ENCODE measurements around the gene ZNF672. TPM values are rescaled to one million over a fixed set of nuclear protein-coding genes. Genes with fewer than 3 reads are reported as not detected.

Gene ZNF672
- total and polyA plus RNA-seq, 2 experiments from 2014 or later, result 19.0 to 30.7 TPM

DNA sequence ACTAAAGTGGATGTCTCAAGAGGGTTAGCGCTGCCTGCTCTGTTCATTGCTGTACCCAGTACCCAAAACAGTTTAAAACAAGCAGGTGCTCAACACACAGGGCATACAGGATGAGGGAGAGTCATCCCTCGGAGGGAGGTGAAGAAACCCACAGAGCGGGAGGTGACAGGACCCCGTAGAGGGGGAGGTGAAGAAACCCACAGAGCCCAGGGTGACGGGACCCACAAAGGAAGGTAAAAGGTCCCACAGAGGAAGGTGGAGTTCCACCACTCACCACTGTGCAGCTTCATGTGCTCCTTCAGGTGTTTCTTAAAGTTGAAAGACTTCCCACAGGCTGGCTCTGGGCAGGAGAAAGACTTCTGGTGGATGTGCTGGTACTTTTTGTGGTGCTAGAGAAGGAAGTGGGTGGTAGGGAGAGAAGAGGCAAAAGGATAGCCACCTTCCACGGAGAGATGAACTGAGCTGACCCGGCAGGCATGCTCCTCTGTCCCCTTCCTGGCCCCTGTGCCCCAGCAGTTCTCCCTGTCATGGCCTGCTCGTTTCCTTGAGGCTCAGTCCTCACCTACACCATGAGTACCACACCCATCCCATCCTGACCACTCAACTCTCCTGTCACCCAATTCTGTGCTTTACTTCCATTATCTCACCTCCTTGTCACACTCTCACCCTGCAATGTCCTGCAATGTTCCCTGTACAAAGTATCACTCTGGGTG lies 15.8 kb downstream of the ZNF672 start:
- no peak for DNase-seq (ENCODE audit: low spot score)
- Histone ChIP-seq H3K27me3 (no peaks in the 10 kb centered on the region), H3K4me3 (no peak overlapping the region), H3K9me3 (ENCODE audit: low read depth) (no peaks in the 10 kb centered on the region), H2AFZ (no peak overlapping the region), H3K79me2 (peaks cover 18% of the 10 kb centered on the region), H3K9me2 (replicated peaks; ENCODE audit: insufficient read depth) (no peaks in the 10 kb centered on the region), H3K36me3 (replicated peaks; ENCODE audit: insufficient read depth, low read depth) (no peaks in the 10 kb centered on the region), H3K4me1 (ENCODE audit: insufficient read depth) (peaks cover 10% of the 10 kb centered on the region), H3K27ac (no peak overlapping the region), H3K4me2 (no peak overlapping the region), H4K20me1 (ENCODE audit: insufficient read depth, poor library complexity, severe bottlenecking) (no peaks in the 10 kb centered on the region)
- TF ChIP-seq EZH2 (IDR thresholded peaks at IDR 0.05; ENCODE audit: borderline replicate concordance), result no peak
- no peak for TF ChIP-seq EZH2phosphoT487 (IDR thresholded peaks at IDR 0.05; ENCODE audit: low read depth, severe bottlenecking, unreplicated experiment)
- TF ChIP-seq, protein P1, sequence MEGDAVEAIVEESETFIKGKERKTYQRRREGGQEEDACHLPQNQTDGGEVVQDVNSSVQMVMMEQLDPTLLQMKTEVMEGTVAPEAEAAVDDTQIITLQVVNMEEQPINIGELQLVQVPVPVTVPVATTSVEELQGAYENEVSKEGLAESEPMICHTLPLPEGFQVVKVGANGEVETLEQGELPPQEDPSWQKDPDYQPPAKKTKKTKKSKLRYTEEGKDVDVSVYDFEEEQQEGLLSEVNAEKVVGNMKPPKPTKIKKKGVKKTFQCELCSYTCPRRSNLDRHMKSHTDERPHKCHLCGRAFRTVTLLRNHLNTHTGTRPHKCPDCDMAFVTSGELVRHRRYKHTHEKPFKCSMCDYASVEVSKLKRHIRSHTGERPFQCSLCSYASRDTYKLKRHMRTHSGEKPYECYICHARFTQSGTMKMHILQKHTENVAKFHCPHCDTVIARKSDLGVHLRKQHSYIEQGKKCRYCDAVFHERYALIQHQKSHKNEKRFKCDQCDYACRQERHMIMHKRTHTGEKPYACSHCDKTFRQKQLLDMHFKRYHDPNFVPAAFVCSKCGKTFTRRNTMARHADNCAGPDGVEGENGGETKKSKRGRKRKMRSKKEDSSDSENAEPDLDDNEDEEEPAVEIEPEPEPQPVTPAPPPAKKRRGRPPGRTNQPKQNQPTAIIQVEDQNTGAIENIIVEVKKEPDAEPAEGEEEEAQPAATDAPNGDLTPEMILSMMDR (IDR thresholded peaks at IDR 0.05; ENCODE audit: poor library complexity), result no peak
- WGBS (ENCODE audit: low lambda C conversion rate, missing lambda C conversion rate), result 92% methylated on average over 8 of the region's 8 CpGs

DNA sequence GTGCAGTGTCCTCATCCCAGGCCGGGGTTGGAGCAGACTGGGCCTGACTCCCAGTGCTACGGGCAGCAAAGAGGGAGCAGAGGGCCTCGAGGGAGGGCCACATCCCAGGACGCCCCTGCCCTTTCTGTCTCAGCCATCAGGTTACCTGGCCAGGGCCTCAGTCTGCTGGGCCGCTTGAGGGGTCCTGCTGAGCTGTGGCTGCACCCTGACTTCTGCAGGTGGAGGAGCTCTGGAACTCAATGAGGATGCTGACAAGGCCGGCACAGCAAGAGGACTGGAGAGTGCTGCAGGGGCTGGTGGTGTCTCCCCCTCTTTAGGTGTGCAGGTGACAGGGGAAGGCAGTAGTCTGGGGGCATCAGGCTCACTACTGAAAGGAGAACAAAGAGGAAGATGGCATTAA lies 17.6 kb downstream of the ZNF672 start:
- H3K36me3 ChIP-seq (replicated peaks; ENCODE audit: insufficient read depth, low read depth), result no peaks in the 10 kb centered on the region
- H3K4me2 ChIP-seq, result no peak overlapping the region
- no peaks in the 10 kb centered on the region for H3K9me2 ChIP-seq (replicated peaks; ENCODE audit: insufficient read depth)
- H4K20me1 ChIP-seq (ENCODE audit: insufficient read depth, poor library complexity, severe bottlenecking), result no peaks in the 10 kb centered on the region
- no peak overlapping the region for H3K27ac ChIP-seq
- TF ChIP-seq, protein P1 (IDR thresholded peaks at IDR 0.05; ENCODE audit: poor library complexity), result no peak
- TF ChIP-seq EZH2phosphoT487 (IDR thresholded peaks at IDR 0.05; ENCODE audit: low read depth, severe bottlenecking, unreplicated experiment), result no peak
- TF ChIP-seq EZH2 (IDR thresholded peaks at IDR 0.05; ENCODE audit: borderline replicate concordance), result no peak
- no peaks in the 10 kb centered on the region for H3K27me3 ChIP-seq
- H3K4me1 ChIP-seq (ENCODE audit: insufficient read depth), result peaks cover 16% of the 10 kb centered on the region
- H3K9me3 ChIP-seq (ENCODE audit: low read depth), result no peaks in the 10 kb centered on the region
- no peak overlapping the region for H3K4me3 ChIP-seq
- DNase-seq (ENCODE audit: low spot score), result no peak
- H3K79me2 ChIP-seq, result peaks cover 18% of the 10 kb centered on the region
- H2AFZ ChIP-seq, result no peak overlapping the region
- WGBS (ENCODE audit: low lambda C conversion rate, missing lambda C conversion rate), result 92% methylated on average over 6 of the region's 6 CpGs

DNA sequence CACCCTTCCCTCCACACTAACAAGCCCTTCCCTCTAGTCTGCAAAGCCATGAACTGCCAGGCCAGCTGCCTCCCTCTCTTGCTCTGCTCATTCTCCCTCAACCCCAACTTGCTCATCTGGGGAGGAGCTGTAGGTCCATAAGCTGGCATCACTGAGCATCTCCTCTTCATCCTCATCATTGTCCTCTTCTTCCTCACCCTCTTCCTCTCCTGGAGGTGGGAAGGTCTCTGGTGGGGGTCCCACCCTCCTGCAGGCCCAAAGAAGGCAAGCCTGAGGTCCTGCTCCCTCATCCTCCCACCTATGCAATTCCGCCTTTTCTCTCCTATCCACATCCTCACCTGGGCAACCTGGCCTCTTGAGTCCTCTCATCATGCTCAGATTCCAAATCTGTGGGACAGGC lies 18.2 kb downstream of the ZNF672 start:
- Histone ChIP-seq H3K27ac (no peak overlapping the region), H3K79me2 (peaks cover 18% of the 10 kb centered on the region), H2AFZ (no peak overlapping the region), H3K4me2 (no peak overlapping the region), H3K4me3 (no peak overlapping the region), H3K4me1 (ENCODE audit: insufficient read depth) (peaks cover 16% of the 10 kb centered on the region), H3K9me2 (replicated peaks; ENCODE audit: insufficient read depth) (no peaks in the 10 kb centered on the region), H3K36me3 (replicated peaks; ENCODE audit: insufficient read depth, low read depth) (no peaks in the 10 kb centered on the region), H4K20me1 (ENCODE audit: insufficient read depth, poor library complexity, severe bottlenecking) (no peaks in the 10 kb centered on the region), H3K27me3 (no peaks in the 10 kb centered on the region), H3K9me3 (ENCODE audit: low read depth) (no peaks in the 10 kb centered on the region)
- TF ChIP-seq, protein P1 (IDR thresholded peaks at IDR 0.05; ENCODE audit: poor library complexity), result no peak
- TF ChIP-seq EZH2 (IDR thresholded peaks at IDR 0.05; ENCODE audit: borderline replicate concordance) (no peak), EZH2phosphoT487 (IDR thresholded peaks at IDR 0.05; ENCODE audit: low read depth, severe bottlenecking, unreplicated experiment) (no peak)
- WGBS (ENCODE audit: low lambda C conversion rate, missing lambda C conversion rate), result 100% methylated on average over 1 of the region's 1 CpG
- DNase-seq (ENCODE audit: low spot score), result no peak
